Measurements from ENCODE around the gene BTBD6. TPM values are rescaled to one million over a fixed set of nuclear protein-coding genes. Genes with fewer than 3 reads are reported as not detected.

BTBD6 gene
- total and polyA plus RNA-seq, 4 donors: 30.9 to 54.1 (median 47.8) TPM

DNA sequence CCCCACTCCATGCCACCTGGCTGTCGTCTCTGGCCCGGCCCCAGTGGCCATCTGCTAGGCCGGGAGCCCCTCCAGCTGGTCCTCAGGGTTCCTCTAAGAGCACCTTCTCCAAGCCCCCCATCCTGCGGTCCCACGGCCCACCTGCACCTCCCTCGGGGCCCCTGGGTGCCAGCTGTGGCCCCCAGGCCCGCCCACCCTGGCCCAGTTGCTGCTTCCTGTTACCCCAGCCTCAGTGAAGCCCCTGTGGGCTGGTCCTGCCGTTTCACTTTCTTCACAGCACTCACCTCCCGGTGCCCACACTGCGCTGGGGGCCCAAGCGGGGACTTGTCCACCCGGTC, 39.6 kb upstream of the BTBD6 start:
- 92 to 93% methylated on average over 11 to 12 of the region's 12 CpGs for WGBS, 2 donors
- Histone ChIP-seq H3K9me3 (ENCODE audit: control insufficient read depth in 4 of 4, insufficient read depth in 3 of 4, low read length in 3 of 4) (no peaks in the 10 kb centered on the region), H3K36me3 (ENCODE audit: control insufficient read depth in 4 of 4, insufficient read depth in 4 of 4, low read length in 4 of 4) (peaks cover 0 to 31% (median 3%) of the 10 kb centered on the region in 4 donors), H3K4me1 (ENCODE audit: control insufficient read depth in 5 of 5, insufficient read depth in 5 of 5, low read length in 5 of 5) (peaks cover 0 to 13% (median 5%) of the 10 kb centered on the region in 5 donors), H3K27me3 (ENCODE audit: control insufficient read depth in 3 of 3, insufficient read depth in 3 of 3, low read length in 2 of 3) (no peaks in the 10 kb centered on the region), H3K27ac (ENCODE audit: low read depth in 1 of 2, low read length in 1 of 2) (no peak overlapping the region), H3K4me3 (no peak overlapping the region), H3K9ac (ENCODE audit: insufficient read depth in 1 of 2, low read length in 2 of 2) (no peak overlapping the region)
- ATAC-seq (ENCODE audit: insufficient read depth, low FRiP score): no peak
- TF ChIP-seq, protein P1, sequence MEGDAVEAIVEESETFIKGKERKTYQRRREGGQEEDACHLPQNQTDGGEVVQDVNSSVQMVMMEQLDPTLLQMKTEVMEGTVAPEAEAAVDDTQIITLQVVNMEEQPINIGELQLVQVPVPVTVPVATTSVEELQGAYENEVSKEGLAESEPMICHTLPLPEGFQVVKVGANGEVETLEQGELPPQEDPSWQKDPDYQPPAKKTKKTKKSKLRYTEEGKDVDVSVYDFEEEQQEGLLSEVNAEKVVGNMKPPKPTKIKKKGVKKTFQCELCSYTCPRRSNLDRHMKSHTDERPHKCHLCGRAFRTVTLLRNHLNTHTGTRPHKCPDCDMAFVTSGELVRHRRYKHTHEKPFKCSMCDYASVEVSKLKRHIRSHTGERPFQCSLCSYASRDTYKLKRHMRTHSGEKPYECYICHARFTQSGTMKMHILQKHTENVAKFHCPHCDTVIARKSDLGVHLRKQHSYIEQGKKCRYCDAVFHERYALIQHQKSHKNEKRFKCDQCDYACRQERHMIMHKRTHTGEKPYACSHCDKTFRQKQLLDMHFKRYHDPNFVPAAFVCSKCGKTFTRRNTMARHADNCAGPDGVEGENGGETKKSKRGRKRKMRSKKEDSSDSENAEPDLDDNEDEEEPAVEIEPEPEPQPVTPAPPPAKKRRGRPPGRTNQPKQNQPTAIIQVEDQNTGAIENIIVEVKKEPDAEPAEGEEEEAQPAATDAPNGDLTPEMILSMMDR (IDR thresholded peaks at IDR 0.05; ENCODE audit: control extremely low read depth, extremely low read depth): no peak
- no peak for DNase-seq

DNA sequence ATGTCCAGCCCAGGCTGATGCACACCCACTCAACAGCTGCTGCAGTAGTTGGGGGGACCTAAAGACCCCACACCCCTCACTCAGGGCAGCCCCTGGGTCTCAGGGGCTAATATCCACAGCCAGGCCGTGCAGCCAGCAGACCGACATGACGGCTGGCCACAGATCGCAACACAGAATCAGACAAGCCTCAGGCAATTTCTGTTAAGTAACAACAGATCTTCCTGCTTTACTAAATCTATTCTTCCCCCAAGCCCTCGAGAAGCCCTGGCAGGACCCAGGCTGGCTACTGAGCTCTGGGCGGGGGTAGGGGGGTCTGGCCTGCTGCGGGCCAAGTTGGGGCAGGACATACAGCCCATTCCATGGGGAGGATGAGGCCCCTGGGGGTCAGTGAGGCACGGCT, 39.2 kb upstream of the BTBD6 start:
- WGBS, 2 donors: 96 to 97% methylated on average over 8 of the region's 8 CpGs
- Histone ChIP-seq H3K27me3 (ENCODE audit: control insufficient read depth in 3 of 3, insufficient read depth in 3 of 3, low read length in 2 of 3) (no peaks in the 10 kb centered on the region), H3K4me1 (ENCODE audit: control insufficient read depth in 5 of 5, insufficient read depth in 5 of 5, low read length in 5 of 5) (peaks cover 0 to 13% (median 5%) of the 10 kb centered on the region in 5 donors), H3K9me3 (ENCODE audit: control insufficient read depth in 4 of 4, insufficient read depth in 3 of 4, low read length in 3 of 4) (no peaks in the 10 kb centered on the region), H3K36me3 (ENCODE audit: control insufficient read depth in 4 of 4, insufficient read depth in 4 of 4, low read length in 4 of 4) (peaks cover 0 to 32% (median 3%) of the 10 kb centered on the region in 4 donors), H3K9ac (ENCODE audit: insufficient read depth in 1 of 2, low read length in 2 of 2) (no peak overlapping the region), H3K4me3 (no peak overlapping the region), H3K27ac (ENCODE audit: low read depth in 1 of 2, low read length in 1 of 2) (no peak overlapping the region)
- no peak for DNase-seq
- ATAC-seq (ENCODE audit: insufficient read depth, low FRiP score): no peak
- TF ChIP-seq, protein P1 (IDR thresholded peaks at IDR 0.05; ENCODE audit: control extremely low read depth, extremely low read depth): no peak

DNA sequence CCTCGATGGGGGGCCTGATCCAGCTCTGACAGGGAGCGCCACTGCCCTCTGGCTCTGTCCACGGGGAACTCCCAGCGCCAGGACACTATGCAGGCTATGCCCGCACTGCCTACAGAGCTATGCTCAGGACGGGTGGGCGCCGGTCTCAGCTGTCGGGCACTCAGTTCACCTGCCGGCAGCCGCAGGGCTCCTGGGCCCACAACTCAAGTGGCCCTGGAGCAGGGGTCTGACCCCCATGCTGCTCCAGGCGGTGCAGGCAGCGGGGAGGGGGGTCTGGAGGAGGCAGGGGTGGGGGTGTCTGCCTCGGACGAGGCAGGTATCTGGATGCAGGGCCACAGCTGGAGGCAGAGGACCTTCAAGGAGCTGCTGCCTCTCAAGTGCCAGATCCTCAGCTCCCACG, 38.7 kb upstream of the BTBD6 start:
- TF ChIP-seq, protein P1 (IDR thresholded peaks at IDR 0.05; ENCODE audit: control extremely low read depth, extremely low read depth): no peak
- H3K27me3 ChIP-seq (ENCODE audit: control insufficient read depth in 3 of 3, insufficient read depth in 3 of 3, low read length in 2 of 3): no peaks in the 10 kb centered on the region
- H3K27ac ChIP-seq (ENCODE audit: low read depth in 1 of 2, low read length in 1 of 2): no peak overlapping the region
- H3K36me3 ChIP-seq (ENCODE audit: control insufficient read depth in 4 of 4, insufficient read depth in 4 of 4, low read length in 4 of 4): peaks cover 0 to 32% (median 3%) of the 10 kb centered on the region in 4 donors
- H3K4me1 ChIP-seq (ENCODE audit: control insufficient read depth in 5 of 5, insufficient read depth in 5 of 5, low read length in 5 of 5): peaks cover 0 to 10% (median 5%) of the 10 kb centered on the region in 5 donors
- no peak overlapping the region for H3K4me3 ChIP-seq
- no peak overlapping the region for H3K9ac ChIP-seq (ENCODE audit: insufficient read depth in 1 of 2, low read length in 2 of 2)
- 94 to 96% methylated on average over 16 of the region's 16 CpGs for WGBS, 2 donors
- ATAC-seq (ENCODE audit: insufficient read depth, low FRiP score): no peak
- DNase-seq: no peak
- no peaks in the 10 kb centered on the region for H3K9me3 ChIP-seq (ENCODE audit: control insufficient read depth in 4 of 4, insufficient read depth in 3 of 4, low read length in 3 of 4)
